Fibroblast of the aortic adventitia (primary cell): ENCODE results near the gene ITFG1. TPM values are rescaled to one million over a fixed set of nuclear protein-coding genes. Genes with fewer than 3 reads are reported as not detected.

Experiments used
- DNase-seq: peaks from one replicate; pipeline ENCODE4 v3.0.0-alpha.2; 2010; ENCODE audit warnings: low read depth
- H3K4me3 ChIP-seq: 2 replicates; pipeline ENCODE4 v1.5.1; 2011; ENCODE audit warnings: low read depth, mild to moderate bottlenecking, control low read depth, low read length, moderate library complexity
- total RNA-seq: library from RNA; depleted of rRNA; stranded (reverse); fragments of >200 nt; gene quantifications from 2 replicates; pipeline ENCODE4 v1.2.3, GENCODE V29; 2012; ENCODE audit warnings: low replicate concordance
- TF ChIP-seq, protein P1 (sequence below): IDR thresholded peaks from 2 replicates; pipeline ENCODE4 v1.5.1; 2011; ENCODE audit warnings: mild to moderate bottlenecking, low read length, control low read depth, inconsistent platforms; ENCODE audit not compliant: insufficient read depth

ITFG1 gene
- 62.4 and 108 TPM in 2 replicates for total RNA-seq

DNA sequence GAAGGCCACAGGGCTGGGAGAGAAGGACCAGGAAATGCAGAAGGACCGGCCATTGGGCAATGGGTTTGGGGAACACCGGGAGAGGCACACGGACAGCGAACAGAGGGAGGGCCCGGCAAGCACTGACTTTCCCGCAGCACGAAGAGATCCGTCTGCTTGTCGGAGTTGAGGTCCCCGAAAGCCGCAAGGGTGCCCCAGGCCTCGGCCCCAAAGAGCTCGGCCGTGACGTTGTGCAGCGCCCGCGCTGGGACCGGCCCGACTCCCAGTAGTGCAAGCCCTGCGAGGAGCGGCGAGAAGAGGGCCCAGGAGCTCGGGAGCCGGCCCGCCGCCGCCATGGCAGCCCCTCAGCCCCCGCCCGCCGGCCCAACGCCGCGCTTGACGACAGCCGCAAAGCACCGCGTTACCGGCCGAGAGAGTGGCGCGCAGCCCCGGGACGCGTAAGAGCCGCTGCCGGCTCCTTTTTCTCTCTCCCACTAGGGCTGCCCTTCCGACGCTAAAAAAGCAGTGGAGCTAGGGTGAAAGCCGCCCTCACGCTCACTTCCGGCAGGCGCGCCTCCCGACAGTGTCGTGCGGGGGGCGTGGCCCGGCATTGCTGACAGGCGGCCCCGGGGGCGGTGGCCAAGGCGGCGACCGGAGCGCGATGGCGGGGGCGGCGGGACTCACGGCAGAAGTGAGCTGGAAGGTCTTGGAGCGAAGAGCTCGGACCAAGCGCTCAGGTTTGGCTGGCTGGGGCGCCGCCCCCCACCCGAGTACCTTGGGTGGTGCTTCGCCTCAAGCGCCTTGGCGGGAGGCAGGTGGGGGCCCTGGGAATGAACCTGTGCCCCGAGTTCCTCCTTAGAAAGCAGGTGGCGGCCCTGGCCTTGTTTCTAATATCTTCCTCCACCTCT, at the start of gene ITFG1, which contains the start of gene PHKB:
Gene ITFG1 (minus strand): TSS at position 353 of the 887 bp plus-strand sequence. CDS start 18 bp downstream, at position 335.
Gene PHKB (plus strand): TSS at position 621 of the 887 bp plus-strand sequence. CDS start 20 bp downstream, at position 641.
- TF ChIP-seq, protein P1, sequence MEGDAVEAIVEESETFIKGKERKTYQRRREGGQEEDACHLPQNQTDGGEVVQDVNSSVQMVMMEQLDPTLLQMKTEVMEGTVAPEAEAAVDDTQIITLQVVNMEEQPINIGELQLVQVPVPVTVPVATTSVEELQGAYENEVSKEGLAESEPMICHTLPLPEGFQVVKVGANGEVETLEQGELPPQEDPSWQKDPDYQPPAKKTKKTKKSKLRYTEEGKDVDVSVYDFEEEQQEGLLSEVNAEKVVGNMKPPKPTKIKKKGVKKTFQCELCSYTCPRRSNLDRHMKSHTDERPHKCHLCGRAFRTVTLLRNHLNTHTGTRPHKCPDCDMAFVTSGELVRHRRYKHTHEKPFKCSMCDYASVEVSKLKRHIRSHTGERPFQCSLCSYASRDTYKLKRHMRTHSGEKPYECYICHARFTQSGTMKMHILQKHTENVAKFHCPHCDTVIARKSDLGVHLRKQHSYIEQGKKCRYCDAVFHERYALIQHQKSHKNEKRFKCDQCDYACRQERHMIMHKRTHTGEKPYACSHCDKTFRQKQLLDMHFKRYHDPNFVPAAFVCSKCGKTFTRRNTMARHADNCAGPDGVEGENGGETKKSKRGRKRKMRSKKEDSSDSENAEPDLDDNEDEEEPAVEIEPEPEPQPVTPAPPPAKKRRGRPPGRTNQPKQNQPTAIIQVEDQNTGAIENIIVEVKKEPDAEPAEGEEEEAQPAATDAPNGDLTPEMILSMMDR = peak; percentile 24
- peak; percentile 87 for DNase-seq
- H3K4me3 ChIP-seq = peak within 1 kb of the TSS; percentile 99

DNA sequence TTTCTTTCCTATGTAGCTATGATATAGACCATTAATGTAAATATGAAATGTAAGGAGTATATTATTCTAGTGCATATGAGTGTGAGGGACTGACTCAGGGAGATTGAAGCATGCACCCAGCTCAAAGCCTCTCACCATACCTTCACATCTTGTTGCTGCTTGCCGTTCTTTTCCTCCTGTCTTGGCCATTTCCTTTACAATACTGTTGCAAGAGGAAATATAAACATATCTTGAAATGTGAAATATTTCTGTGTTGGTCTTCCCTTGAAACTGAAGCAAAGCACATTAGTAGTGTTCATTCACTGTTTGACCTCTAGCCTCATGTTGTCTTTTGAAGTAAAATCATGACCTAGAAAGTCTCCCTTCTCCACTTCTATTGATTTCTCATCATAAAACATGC, 46.8 kb upstream of the ITFG1 start:
- TF ChIP-seq, protein P1 = no peak
- no peak for DNase-seq

DNA sequence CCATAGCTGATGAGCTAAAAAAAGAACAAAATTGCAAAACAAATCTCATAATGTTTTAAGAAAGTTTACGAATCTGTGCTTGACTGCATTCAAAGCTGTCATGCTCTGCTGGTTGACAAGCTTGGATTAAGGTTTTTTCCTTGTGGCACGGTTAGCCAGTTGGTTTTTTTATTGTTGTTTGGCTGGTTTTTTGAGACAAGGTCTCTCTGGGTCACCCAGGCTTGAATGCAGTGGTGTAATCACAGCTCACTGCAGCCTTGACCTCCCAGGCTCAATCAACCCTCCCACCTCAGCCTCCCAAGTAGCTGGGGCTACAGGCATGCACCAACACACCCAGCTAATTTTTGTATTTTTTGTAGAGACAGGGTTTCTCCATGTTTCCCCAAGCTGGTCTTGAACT, 45.9 kb upstream of the ITFG1 start:
- no peak overlapping the region for H3K4me3 ChIP-seq
- TF ChIP-seq, protein P1 = no peak
- no peak for DNase-seq

More for the DNA sequence above, 46.8 kb upstream of the ITFG1 start:
- no peak overlapping the region for H3K4me3 ChIP-seq

GRCh38 chr16:47504599-47504998, 43.7 kb upstream of the ITFG1 start:
- DNase-seq = no peak
- TF ChIP-seq, protein P1 = no peak
- H3K4me3 ChIP-seq = no peak overlapping the region

- TF ChIP-seq, protein P1 = no peak
- H3K4me3 ChIP-seq = no peak overlapping the region
- DNase-seq = no peak
These were observed 43.1 kb upstream of the ITFG1 start for GRCh38 chr16:47503936-47504335.

- H3K4me3 ChIP-seq = no peak overlapping the region
- TF ChIP-seq, protein P1 = no peak
- no peak for DNase-seq
These were observed 38.9 kb upstream of the ITFG1 start for GRCh38 chr16:47499700-47500264.
